ENCODE results near the gene TULP4. TPM values are rescaled to one million over a fixed set of nuclear protein-coding genes. Genes with fewer than 3 reads are reported as not detected.

TULP4 gene
- polyA plus RNA-seq, 1 experiment, result 8.0 TPM

GRCh38 chr6:158505194-158505593, 192.9 kb downstream of the TULP4 start:
- Histone ChIP-seq H3K27me3 (ENCODE audit: control insufficient read depth, insufficient read depth, low read length) (no peaks in the 10 kb centered on the region), H3K4me3 (ENCODE audit: low read depth, low read length) (no peak overlapping the region), H3K36me3 (ENCODE audit: control insufficient read depth, insufficient read depth, low read length) (peaks cover 15% of the 10 kb centered on the region)
- ChIA-PET POLR2A (no interaction called here), CTCF (interaction anchor here (0.8 kb wide), 1 partner anchor 10 kb away, joined by 3 read pairs; no protein-coding TSS in a partner anchor)
- no peak for DNase-seq (ENCODE audit: low read depth)
- TF ChIP-seq CTCF (IDR thresholded peaks at IDR 0.05; ENCODE audit: insufficient read depth, low read depth, low read length), result no peak

- no peak overlapping the region for H3K4me3 ChIP-seq (ENCODE audit: low read depth, low read length)
- DNase-seq (ENCODE audit: low read depth), result no peak
- no peak for TF ChIP-seq CTCF (IDR thresholded peaks at IDR 0.05; ENCODE audit: insufficient read depth, low read depth, low read length)
- ChIA-PET CTCF (interaction anchor here (1.0 kb wide), 1 partner anchor 12 kb away, joined by 4 read pairs; no protein-coding TSS in a partner anchor), POLR2A (no interaction called here)
- H3K27me3 ChIP-seq (ENCODE audit: control insufficient read depth, insufficient read depth, low read length), result no peaks in the 10 kb centered on the region
- peaks cover 15% of the 10 kb centered on the region for H3K36me3 ChIP-seq (ENCODE audit: control insufficient read depth, insufficient read depth, low read length)
These were observed 194.3 kb downstream of the TULP4 start for GRCh38 chr6:158506601-158507000.

GRCh38 chr6:158507174-158507573, 194.9 kb downstream of the TULP4 start:
- ChIA-PET CTCF (interaction anchor here (1.0 kb wide), 1 partner anchor 12 kb away, joined by 4 read pairs; no protein-coding TSS in a partner anchor), POLR2A (no interaction called here)
- no peak for TF ChIP-seq CTCF (IDR thresholded peaks at IDR 0.05; ENCODE audit: insufficient read depth, low read depth, low read length)
- Histone ChIP-seq H3K4me3 (ENCODE audit: low read depth, low read length) (no peak overlapping the region), H3K27me3 (ENCODE audit: control insufficient read depth, insufficient read depth, low read length) (no peaks in the 10 kb centered on the region), H3K36me3 (ENCODE audit: control insufficient read depth, insufficient read depth, low read length) (peaks cover 11% of the 10 kb centered on the region)
- DNase-seq (ENCODE audit: low read depth), result no peak

- Histone ChIP-seq H3K27me3 (ENCODE audit: control insufficient read depth, insufficient read depth, low read length) (no peaks in the 10 kb centered on the region), H3K36me3 (ENCODE audit: control insufficient read depth, insufficient read depth, low read length) (peaks cover 4% of the 10 kb centered on the region), H3K4me3 (ENCODE audit: low read depth, low read length) (no peak overlapping the region)
- no peak for DNase-seq (ENCODE audit: low read depth)
- CTCF ChIA-PET, result interaction anchor here (1.6 kb wide), 1 partner anchor 9 kb away, joined by 4 read pairs; no protein-coding TSS in a partner anchor
- POLR2A ChIA-PET, result no interaction called here
- TF ChIP-seq CTCF (IDR thresholded peaks at IDR 0.05; ENCODE audit: insufficient read depth, low read depth, low read length), result no peak
These were observed 196.2 kb downstream of the TULP4 start for GRCh38 chr6:158508450-158508849.

- H3K27me3 ChIP-seq (ENCODE audit: control insufficient read depth, insufficient read depth, low read length), result no peaks in the 10 kb centered on the region
- TF ChIP-seq CTCF (IDR thresholded peaks at IDR 0.05; ENCODE audit: insufficient read depth, low read depth, low read length), result no peak
- DNase-seq (ENCODE audit: low read depth), result no peak
- H3K36me3 ChIP-seq (ENCODE audit: control insufficient read depth, insufficient read depth, low read length), result peaks cover 4% of the 10 kb centered on the region
- CTCF ChIA-PET, result interaction anchor here (1.6 to 2.0 kb wide), 3 partner anchors 9 to 288 kb away, joined by 4 to 6 read pairs (median 4); no protein-coding TSS in a partner anchor
- POLR2A ChIA-PET, result no interaction called here
- H3K4me3 ChIP-seq (ENCODE audit: low read depth, low read length), result no peak overlapping the region
These were observed 197.2 kb downstream of the TULP4 start for GRCh38 chr6:158509465-158509864.

All from BJ (cell line).